ENCODE data around the gene NEURL1B.

- TF ChIP-seq CTCF (IDR thresholded peaks at IDR 0.05) = no peak
- no peak for TF ChIP-seq POLR2A (IDR thresholded peaks at IDR 0.05)
Observed at GRCh38 chr5:172692451-172692850, 51.4 kb downstream of the NEURL1B start.

All from heart left ventricle (tissue), 13 donors.